HEK293T (cell line): ENCODE results near the gene OGDH.

Experiments
- FOXM1 ChIP-seq: fragments of 450-650 bp; IDR thresholded peaks from 2 replicates; pipeline ENCODE4 v1.6.1; 2017; ENCODE audit warnings: mild to moderate bottlenecking, borderline replicate concordance
- NFRKB ChIP-seq: fragments of 450-650 bp; IDR thresholded peaks from 2 replicates; pipeline ENCODE4 v1.6.1; 2016; ENCODE audit warnings: mild to moderate bottlenecking, moderate library complexity
- SP1 ChIP-seq: fragments of 450-650 bp; IDR thresholded peaks from 2 replicates; pipeline ENCODE4 v1.6.1; 2017

GRCh38 chr7:44645696-44646095 is 39.3 kb downstream of the OGDH start:
- no peak for TF ChIP-seq FOXM1
- no peak for TF ChIP-seq SP1
- no peak for TF ChIP-seq NFRKB
